Large intestine (tissue), 12 donors: Measurements from ENCODE around the gene RBKS. TPM values are rescaled to one million over a fixed set of nuclear protein-coding genes. Genes with fewer than 3 reads are reported as not detected.

ENCODE experiments used
- DNase-seq, 2 donors: peaks; one replicate each; pipeline versions ENCODE4 v3.0.0 to v3.0.0-alpha.2; 2013
- H3K27ac ChIP-seq: one replicate; pipeline ENCODE4 v1.5.1; 2013; ENCODE audit warnings: low read length
- H3K27me3 ChIP-seq: 2 replicates; pipeline ENCODE4 v1.6.1; 2013; ENCODE audit warnings: low read length; ENCODE audit not compliant: control insufficient read depth, insufficient read depth
- H3K36me3 ChIP-seq: 2 replicates; pipeline ENCODE4 v1.6.1; 2013; ENCODE audit warnings: low read length; ENCODE audit not compliant: control insufficient read depth, insufficient read depth
- H3K4me1 ChIP-seq: one replicate; pipeline ENCODE4 v1.6.1; 2013; ENCODE audit warnings: low read length; ENCODE audit not compliant: control insufficient read depth, insufficient read depth
- H3K4me3 ChIP-seq: one replicate; pipeline ENCODE4 v1.5.1; 2013; ENCODE audit warnings: low read length
- H3K9me3 ChIP-seq: one replicate; pipeline ENCODE4 v1.6.1; 2013; ENCODE audit warnings: mild to moderate bottlenecking, low read depth, low read length, moderate library complexity; ENCODE audit not compliant: control insufficient read depth
- WGBS: methylation state at CpG from one replicate; pipeline ENCODE4 v1.1.5; 2013; ENCODE audit warnings: low lambda C conversion rate; ENCODE audit not compliant: insufficient coverage; 5-methylcytosine and 5-hydroxymethylcytosine counted together
- long read RNA-seq, 11 donors: transcript quantifications; one replicate each; lab custom pipeline, GENCODE V29; 2026
- polyA plus RNA-seq: library from polyadenylated mRNA; unstranded; fragments of 120-200 nt; gene quantifications from one replicate; pipeline ENCODE4 v1.2.1, GENCODE V29; 2013

Gene RBKS
- 30.4 TPM for polyA plus RNA-seq
- long read RNA-seq, donor 1, transcript RBKS-201 (8 exons, 1,973 nt): major isoform, 5 of 22 reads
- long read RNA-seq, donor 1, partial matches to known transcripts: 17 of 22 reads
- long read RNA-seq, donor 1, other reads (novel, unspliced or antisense): 0 of 22 reads
- long read RNA-seq, donor 2, transcript RBKS-201 (8 exons, 1,973 nt): major isoform, 39 of 93 reads
- long read RNA-seq, donor 2, partial matches to known transcripts: 54 of 93 reads
- long read RNA-seq, donor 2, other reads (novel, unspliced or antisense): 0 of 93 reads
- long read RNA-seq, donor 3: 0 reads
- long read RNA-seq, donor 4, partial matches to known transcripts: 8 of 12 reads
- long read RNA-seq, donor 4, other reads (novel, unspliced or antisense): 0 of 12 reads
- long read RNA-seq, donor 5, partial matches to known transcripts: 0 of 2 reads
- long read RNA-seq, donor 5, other reads (novel, unspliced or antisense): 0 of 2 reads
- long read RNA-seq, donor 6, transcript RBKS-201 (8 exons, 1,973 nt): major isoform, 24 of 40 reads
- long read RNA-seq, donor 6, partial matches to known transcripts: 16 of 40 reads
- long read RNA-seq, donor 6, other reads (novel, unspliced or antisense): 0 of 40 reads
- long read RNA-seq, donor 7, partial matches to known transcripts: 0 of 4 reads
- long read RNA-seq, donor 7, other reads (novel, unspliced or antisense): 0 of 4 reads
- long read RNA-seq, donor 8, transcript RBKS-201 (8 exons, 1,973 nt): major isoform, 25 of 60 reads
- long read RNA-seq, donor 8, partial matches to known transcripts: 35 of 60 reads
- long read RNA-seq, donor 8, other reads (novel, unspliced or antisense): 0 of 60 reads
- long read RNA-seq, donor 9, transcript RBKS-201 (8 exons, 1,973 nt): major isoform, 21 of 45 reads
- long read RNA-seq, donor 9, partial matches to known transcripts: 24 of 45 reads
- long read RNA-seq, donor 9, other reads (novel, unspliced or antisense): 0 of 45 reads
- long read RNA-seq, donor 10, transcript RBKS-201 (8 exons, 1,973 nt): major isoform, 34 of 57 reads
- long read RNA-seq, donor 10, partial matches to known transcripts: 23 of 57 reads
- long read RNA-seq, donor 10, other reads (novel, unspliced or antisense): 0 of 57 reads
- long read RNA-seq, donor 11, transcript RBKS-201 (8 exons, 1,973 nt): major isoform, 16 of 33 reads
- long read RNA-seq, donor 11, partial matches to known transcripts: 17 of 33 reads
- long read RNA-seq, donor 11, other reads (novel, unspliced or antisense): 0 of 33 reads

DNA sequence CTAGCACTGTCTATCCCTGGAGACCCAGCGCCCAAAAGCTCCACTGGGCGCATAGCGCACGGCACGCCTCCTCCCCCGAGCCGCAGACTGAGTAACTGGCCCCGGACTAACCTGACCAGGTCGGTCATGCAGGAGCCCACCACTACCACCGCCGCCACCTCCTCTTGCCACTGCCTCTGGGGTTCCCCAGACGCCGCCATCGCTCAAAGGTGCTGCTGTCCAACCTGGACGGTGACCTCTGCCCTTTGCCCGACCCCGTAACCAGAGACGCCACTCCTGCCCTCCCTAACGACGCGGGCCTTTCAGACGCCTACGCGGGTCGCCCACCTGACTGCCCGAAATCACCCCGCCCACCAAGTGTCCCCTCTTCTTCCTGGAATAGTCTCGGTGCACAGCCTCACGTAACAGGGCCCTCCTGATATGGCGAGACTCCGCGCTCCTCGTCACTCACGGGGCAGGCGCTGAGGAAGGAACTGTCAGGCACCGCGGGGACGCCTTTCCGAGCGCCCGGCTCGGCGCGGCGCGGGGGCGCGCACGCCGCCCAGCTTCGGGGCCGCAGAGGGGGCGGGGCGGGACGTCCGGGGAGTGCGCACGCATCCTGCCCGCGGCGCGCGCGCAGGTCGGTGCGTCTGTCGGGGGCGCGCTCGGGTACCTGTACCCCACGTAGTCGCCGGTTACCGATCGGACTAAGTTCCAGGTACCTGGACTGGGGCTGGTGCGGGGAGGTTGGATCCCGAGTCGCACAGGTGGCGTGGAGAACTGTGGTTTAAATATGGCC is at the start of gene RBKS, which contains the start of gene BABAM2:
Gene RBKS (minus strand): TSS at position 242 of the 778 bp plus-strand sequence. CDS start 42 bp downstream, at position 200.
Gene BABAM2 (plus strand): TSS at position 584 of the 778 bp plus-strand sequence. CDS start 3,828 bp downstream, outside the sequence.
- DNase-seq: peak; percentile 88 to 96
- no CpG with 5 or more reads among the region's 79 CpGs for WGBS
- no peaks in the 10 kb centered on the region for H3K27me3 ChIP-seq
- H3K36me3 ChIP-seq: peaks cover 6% of the 10 kb centered on the region
- peak within 1 kb of the TSS; percentile 100 for H3K27ac ChIP-seq
- H3K4me1 ChIP-seq: peaks cover 17% of the 10 kb centered on the region
- no peaks in the 10 kb centered on the region for H3K9me3 ChIP-seq
- peak within 1 kb of the TSS; percentile 95 for H3K4me3 ChIP-seq

DNA sequence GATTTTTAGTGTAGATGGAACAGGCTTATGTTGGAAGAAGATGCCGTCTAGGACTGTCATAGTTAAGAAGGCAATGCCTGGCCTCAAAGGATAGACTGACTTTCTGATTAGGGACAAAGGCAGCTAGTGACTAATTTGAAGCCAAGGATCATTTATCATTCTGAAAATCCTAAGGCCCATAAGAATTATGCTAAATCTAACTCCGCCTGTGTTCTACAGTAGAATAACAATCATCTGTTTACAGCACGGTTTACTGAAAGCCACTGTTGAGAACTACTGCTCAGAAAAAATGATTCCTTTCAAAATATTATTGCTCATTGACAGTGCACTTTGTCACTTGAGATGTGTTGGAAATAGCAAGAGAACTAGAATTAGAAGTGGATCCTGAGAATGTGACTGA is 44.8 kb upstream of the RBKS start:
- H3K36me3 ChIP-seq: no peaks in the 10 kb centered on the region
- no peaks in the 10 kb centered on the region for H3K9me3 ChIP-seq
- DNase-seq: no peak
- no peaks in the 10 kb centered on the region for H3K27me3 ChIP-seq
- WGBS: 86% methylated on average over 1 of the region's 3 CpGs
- H3K4me1 ChIP-seq: peaks cover 24% of the 10 kb centered on the region
- no peak overlapping the region for H3K4me3 ChIP-seq
- no peak overlapping the region for H3K27ac ChIP-seq

DNA sequence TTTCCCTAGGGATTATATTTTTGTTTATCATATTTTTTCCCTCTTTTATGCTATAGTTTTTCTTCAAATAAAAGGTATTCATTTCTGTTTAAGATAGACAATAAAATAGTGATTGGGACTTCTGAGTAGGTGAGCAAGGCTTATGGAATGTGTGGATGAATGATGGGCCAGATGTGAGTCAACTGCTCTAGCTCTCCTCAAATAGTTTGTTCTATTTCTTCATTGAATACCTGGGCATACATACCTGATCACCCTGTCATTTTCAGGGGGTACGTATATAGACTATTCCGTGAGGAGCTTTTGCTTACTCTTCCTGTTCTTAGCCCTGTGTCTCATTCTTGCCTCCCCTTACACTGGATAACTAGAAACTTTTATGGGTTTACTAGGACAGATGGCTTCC is 42.2 kb upstream of the RBKS start:
- Histone ChIP-seq H3K9me3 (no peaks in the 10 kb centered on the region), H3K36me3 (no peaks in the 10 kb centered on the region), H3K4me1 (peaks cover 31% of the 10 kb centered on the region), H3K27ac (peak overlapping the region; percentile 68), H3K27me3 (no peaks in the 10 kb centered on the region), H3K4me3 (no peak overlapping the region)
- DNase-seq: peak in 1 of 2 donors; percentile 21
- no CpG with 5 or more reads among the region's 2 CpGs for WGBS

DNA sequence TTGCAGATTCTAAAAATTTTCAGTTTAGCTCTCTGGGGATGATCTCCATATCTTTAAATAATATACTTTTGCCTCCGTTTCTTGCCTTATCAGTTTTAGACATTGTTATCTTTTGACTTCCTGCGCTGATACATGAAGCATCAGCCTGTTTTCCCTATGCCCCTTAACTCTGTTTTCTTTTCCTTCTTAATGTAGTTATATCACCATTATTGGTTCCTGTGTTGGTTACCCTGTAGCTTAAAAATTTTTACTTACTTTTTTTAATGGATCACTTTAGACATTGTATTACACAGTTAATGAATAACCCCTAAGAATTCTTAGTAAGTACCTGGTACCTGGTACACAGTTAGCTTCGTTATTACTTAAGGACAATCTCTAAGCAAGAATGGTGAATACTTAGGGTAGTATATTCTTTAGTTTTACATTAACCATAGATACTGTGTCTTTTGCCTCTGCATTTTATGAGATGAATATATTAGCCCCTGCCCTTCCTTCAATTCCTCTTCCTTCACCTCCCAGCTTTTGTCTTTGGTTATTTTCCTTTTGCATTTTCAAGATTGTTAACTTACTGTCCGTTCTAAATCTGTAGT is 41.3 kb upstream of the RBKS start:
- 15% methylated on average over 2 of the region's 4 CpGs for WGBS
- H3K4me3 ChIP-seq: no peak overlapping the region
- no peaks in the 10 kb centered on the region for H3K36me3 ChIP-seq
- DNase-seq: peak in 1 of 2 donors; percentile 65
- no peaks in the 10 kb centered on the region for H3K9me3 ChIP-seq
- H3K4me1 ChIP-seq: peaks cover 31% of the 10 kb centered on the region
- H3K27me3 ChIP-seq: no peaks in the 10 kb centered on the region
- H3K27ac ChIP-seq: peak overlapping the region; percentile 68

DNA sequence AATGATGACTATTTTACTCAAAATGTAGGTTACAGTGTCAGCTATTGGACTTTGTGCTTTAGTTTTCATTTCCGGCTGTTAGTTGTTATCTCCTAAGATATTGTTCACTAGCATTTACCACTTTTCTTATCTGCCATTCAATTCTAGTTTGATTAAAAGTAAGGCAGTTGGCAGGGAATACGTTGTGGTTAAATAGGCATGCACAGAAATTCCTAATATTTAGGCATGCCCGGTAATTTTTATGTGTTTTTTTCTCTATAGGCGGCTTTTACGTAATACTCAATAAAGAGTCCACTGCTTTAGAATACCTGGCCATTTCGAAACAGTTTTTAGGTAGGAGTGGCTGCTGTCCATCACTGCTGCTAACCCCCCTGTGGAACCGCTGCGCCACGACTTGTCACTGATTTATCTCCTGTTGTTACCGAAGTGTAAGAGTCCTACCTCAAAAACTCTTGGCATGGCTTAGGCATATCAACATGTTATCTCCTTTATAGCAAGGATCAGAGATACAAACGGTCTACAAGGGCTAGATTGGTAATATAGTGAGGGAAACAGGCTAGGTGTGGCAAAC is 39.8 kb upstream of the RBKS start:
- Histone ChIP-seq H3K27ac (peak overlapping the region; percentile 68), H3K4me1 (peaks cover 27% of the 10 kb centered on the region), H3K4me3 (no peak overlapping the region), H3K36me3 (no peaks in the 10 kb centered on the region), H3K9me3 (no peaks in the 10 kb centered on the region), H3K27me3 (no peaks in the 10 kb centered on the region)
- 45% methylated on average over 2 of the region's 11 CpGs for WGBS
- DNase-seq: peak; percentile 42 to 86

DNA sequence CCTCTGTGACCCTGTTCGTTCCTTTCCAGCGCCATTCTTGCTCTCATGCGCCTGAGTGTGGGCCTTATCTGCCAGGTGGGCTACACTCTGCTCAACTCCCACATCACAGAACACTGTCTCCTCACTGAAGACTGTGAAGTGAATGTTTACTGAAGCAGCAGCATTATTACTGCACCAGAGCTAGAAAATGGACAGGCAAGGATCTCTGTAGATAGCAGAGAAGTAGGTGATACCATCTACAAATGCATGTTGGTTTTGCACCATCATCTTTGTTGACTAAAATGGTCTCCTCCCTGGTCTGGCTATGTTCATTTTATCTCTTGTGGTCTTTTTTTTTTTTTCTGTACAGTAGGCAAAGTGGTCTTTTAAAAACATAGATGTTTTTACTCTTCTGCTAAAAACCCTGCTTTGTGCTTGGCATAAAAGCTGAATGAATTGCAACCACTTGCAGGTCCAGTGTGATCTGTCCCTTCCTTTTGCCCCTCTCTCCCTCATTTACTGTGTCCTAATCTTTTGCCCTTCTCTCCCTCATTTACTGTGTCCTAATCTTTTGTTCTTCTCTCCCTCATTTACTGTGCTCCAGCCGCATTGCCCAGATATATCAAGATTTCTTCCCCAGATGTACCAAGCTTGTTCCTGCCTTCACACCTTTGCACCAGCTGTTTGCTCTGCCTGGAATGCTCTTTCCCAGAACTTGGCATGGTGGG is 35.7 kb upstream of the RBKS start:
- Histone ChIP-seq H3K4me1 (peaks cover 25% of the 10 kb centered on the region), H3K4me3 (no peak overlapping the region), H3K27me3 (no peaks in the 10 kb centered on the region), H3K9me3 (no peaks in the 10 kb centered on the region), H3K36me3 (no peaks in the 10 kb centered on the region), H3K27ac (no peak overlapping the region)
- 0% methylated on average over 1 of the region's 4 CpGs for WGBS
- DNase-seq: peak in 1 of 2 donors; percentile 14

DNA sequence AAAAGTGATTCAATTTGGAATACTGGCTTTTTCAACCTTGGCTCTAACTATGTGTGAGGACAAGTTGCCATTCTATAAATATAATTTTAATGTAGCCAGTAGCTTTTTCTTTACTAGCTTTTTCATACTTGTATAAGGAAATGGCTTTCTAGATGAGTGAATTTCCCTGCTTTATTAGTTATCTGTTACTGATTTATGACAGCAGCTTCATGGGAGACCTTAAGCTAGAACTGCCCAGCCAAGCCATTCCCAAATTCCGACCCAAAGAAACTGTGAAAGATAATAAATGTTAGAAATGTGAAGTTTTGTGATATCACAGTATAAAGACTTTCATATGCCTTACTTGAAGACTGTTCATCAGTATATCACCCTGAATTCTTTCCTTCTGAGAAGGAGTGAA is 32.7 kb upstream of the RBKS start:
- peak overlapping the region; percentile 63 for H3K27ac ChIP-seq
- WGBS: no CpG with 5 or more reads among the region's 1 CpG
- no peaks in the 10 kb centered on the region for H3K27me3 ChIP-seq
- DNase-seq: no peak
- H3K9me3 ChIP-seq: no peaks in the 10 kb centered on the region
- H3K36me3 ChIP-seq: no peaks in the 10 kb centered on the region
- no peak overlapping the region for H3K4me3 ChIP-seq
- peaks cover 9% of the 10 kb centered on the region for H3K4me1 ChIP-seq

DNA sequence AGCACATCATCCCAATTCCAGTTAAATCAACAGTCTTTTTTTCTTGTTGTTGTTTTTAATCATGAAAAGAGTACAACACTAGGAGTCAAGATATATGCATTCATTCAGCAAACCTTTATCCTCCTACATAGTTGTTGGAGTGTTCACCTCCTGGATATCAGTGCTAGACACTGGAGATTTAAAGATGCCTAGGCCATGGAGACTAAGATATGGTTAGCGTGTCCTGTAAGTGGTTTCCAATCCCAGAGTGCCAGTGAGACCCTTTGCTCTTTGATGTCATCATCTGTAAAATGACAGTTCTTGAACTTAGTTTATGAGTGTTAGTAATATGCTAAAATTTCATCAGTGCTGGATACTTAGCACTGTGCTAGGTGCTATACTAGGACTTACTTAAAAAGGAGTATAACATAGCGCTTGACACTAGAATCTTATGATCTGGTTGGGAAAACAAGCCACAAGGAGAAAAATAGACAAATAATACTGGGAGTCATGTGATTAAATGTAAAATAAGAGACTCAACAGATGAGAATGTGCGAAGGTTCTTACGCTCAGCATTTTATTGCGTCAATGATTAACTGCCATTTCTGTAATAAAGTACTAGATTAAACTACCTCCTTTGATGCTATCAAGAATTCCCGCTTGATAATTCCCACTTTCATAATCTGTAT is 31.8 kb upstream of the RBKS start:
- H3K36me3 ChIP-seq: no peaks in the 10 kb centered on the region
- H3K27me3 ChIP-seq: no peaks in the 10 kb centered on the region
- 24% methylated on average over 5 of the region's 6 CpGs for WGBS
- H3K4me3 ChIP-seq: no peak overlapping the region
- H3K27ac ChIP-seq: peak overlapping the region; percentile 63
- peaks cover 9% of the 10 kb centered on the region for H3K4me1 ChIP-seq
- DNase-seq: peak; percentile 29 to 68
- no peaks in the 10 kb centered on the region for H3K9me3 ChIP-seq
